Thyroid gland (tissue), 4 donors: ENCODE results near the gene USP36. TPM values are rescaled to one million over a fixed set of nuclear protein-coding genes. Genes with fewer than 3 reads are reported as not detected.
A peak's percentile ranks its signal among the peaks of the same experiment; 100 is the strongest.

Source experiments
- DNase-seq, 2 donors: peaks; one replicate each; pipeline ENCODE4 v3.0.0-alpha.2; 2019
- H3K27ac ChIP-seq, 3 donors: fragments of 200-600 bp; sonication (generic); 1 replicate in 2 of 3; 2 replicates in 1 of 3; pipeline ENCODE4 v1.5.1; 2016 to 2019; ENCODE audit warnings: mild to moderate bottlenecking in 1 of 3, moderate library complexity in 1 of 3
- H3K27me3 ChIP-seq: fragments of 200-600 bp; sonication (generic); one replicate; pipeline ENCODE4 v1.5.1; 2019
- H3K36me3 ChIP-seq, 2 donors: fragments of 200-600 bp; sonication (generic); one replicate each; pipeline ENCODE4 v1.5.1; 2016 to 2019
- H3K4me1 ChIP-seq, 2 donors: fragments of 200-600 bp; sonication (generic); one replicate each; pipeline ENCODE4 v1.5.1; 2017 to 2019
- H3K4me3 ChIP-seq, 3 donors: fragments of 200-600 bp; sonication (generic); replicated peaks in 1 of 3; 1 replicate in 2 of 3; 2 replicates in 1 of 3; pipeline ENCODE4 v1.5.1; 2016; ENCODE audit warnings: mild to moderate bottlenecking in 1 of 3
- H3K9me3 ChIP-seq: fragments of 200-600 bp; sonication (generic); one replicate; pipeline ENCODE4 v1.5.1; 2017
- CTCF ChIP-seq, 6 experiments: fragments of 200-600 bp in 3 of 6; fragments of 450-650 bp in 3 of 6; sonication (generic) in 3 of 6; IDR thresholded peaks; one replicate each; pipeline ENCODE4 v1.5.1; 2016 to 2019; ENCODE audit warnings: antibody characterized with exemption in 6 of 6, mild to moderate bottlenecking in 2 of 6, inconsistent platforms in 1 of 6, moderate library complexity in 1 of 6
- POLR2A ChIP-seq, 2 donors: fragments of 450-650 bp; IDR thresholded peaks; one replicate each; pipeline ENCODE4 v1.6.1; 2017; ENCODE audit warnings: antibody characterized with exemption in 2 of 2, mild to moderate bottlenecking in 2 of 2, moderate library complexity in 1 of 2
- WGBS, 2 donors: methylation state at CpG; one replicate each; pipeline ENCODE4 v1.1.5; 2017; 5-methylcytosine and 5-hydroxymethylcytosine counted together
- intact Hi-C: fragments of 100-400 bp; cut with DNase I; formaldehyde crosslinking; loops from one replicate; pipeline ENCODE4 v1.15.1; 2023
- total RNA-seq, 4 donors: library from RNA; depleted of rRNA; stranded (reverse); fragments of >200 nt; gene quantifications; one replicate each; pipeline ENCODE4 v1.2.3, GENCODE V29; 2016

The USP36 gene
- total RNA-seq, 4 donors from 2014 or later: 33.9 to 61.5 (median 46.6) TPM

- no peak for TF ChIP-seq CTCF (IDR thresholded peaks at IDR 0.05)
- TF ChIP-seq POLR2A (IDR thresholded peaks at IDR 0.05): no peak
- Histone ChIP-seq H3K27ac (no peak overlapping the region), H3K4me3 (no peak overlapping the region), H3K9me3 (no peaks in the 10 kb centered on the region), H3K27me3 (no peaks in the 10 kb centered on the region), H3K4me1 (no peaks in the 10 kb centered on the region), H3K36me3 (peaks cover 80 to 82% of the 10 kb centered on the region in 2 donors)
- intact Hi-C loops: no loop called here
- no peak for DNase-seq
- 89 to 92% methylated on average over 13 to 14 of the region's 14 CpGs for WGBS, 2 donors
These were observed 18.1 kb downstream of the USP36 start for GRCh38 chr17:78822552-78822951.

- no peak overlapping the region for H3K4me3 ChIP-seq
- H3K4me1 ChIP-seq: no peaks in the 10 kb centered on the region
- intact Hi-C loops: no loop called here
- peaks cover 80 to 82% of the 10 kb centered on the region in 2 donors for H3K36me3 ChIP-seq
- no peaks in the 10 kb centered on the region for H3K27me3 ChIP-seq
- DNase-seq: no peak
- 95 to 99% methylated on average over 8 of the region's 8 CpGs for WGBS, 2 donors
- H3K27ac ChIP-seq: no peak overlapping the region
- no peaks in the 10 kb centered on the region for H3K9me3 ChIP-seq
- no peak for TF ChIP-seq CTCF (IDR thresholded peaks at IDR 0.05)
- no peak for TF ChIP-seq POLR2A (IDR thresholded peaks at IDR 0.05)
These were observed 18.7 kb downstream of the USP36 start for GRCh38 chr17:78821961-78822360.

- Histone ChIP-seq H3K27me3 (no peaks in the 10 kb centered on the region), H3K4me1 (no peaks in the 10 kb centered on the region), H3K27ac (no peak overlapping the region), H3K9me3 (no peaks in the 10 kb centered on the region), H3K36me3 (peaks cover 75 to 77% of the 10 kb centered on the region in 2 donors), H3K4me3 (no peak overlapping the region)
- intact Hi-C loops: no loop called here
- WGBS, 2 donors: 92 to 94% methylated on average over 13 of the region's 13 CpGs
- TF ChIP-seq CTCF (IDR thresholded peaks at IDR 0.05) (no peak), POLR2A (IDR thresholded peaks at IDR 0.05) (no peak)
- no peak for DNase-seq
These were observed 19.8 kb downstream of the USP36 start for GRCh38 chr17:78820841-78821240.

- no peaks in the 10 kb centered on the region for H3K27me3 ChIP-seq
- H3K4me1 ChIP-seq: no peaks in the 10 kb centered on the region
- no peak for TF ChIP-seq POLR2A (IDR thresholded peaks at IDR 0.05)
- no peak for TF ChIP-seq CTCF (IDR thresholded peaks at IDR 0.05)
- H3K9me3 ChIP-seq: no peaks in the 10 kb centered on the region
- DNase-seq: no peak
- H3K36me3 ChIP-seq: peaks cover 73 to 77% of the 10 kb centered on the region in 2 donors
- peak overlapping the region in 1 of 3 donors; percentile 29 for H3K27ac ChIP-seq
- intact Hi-C loops: no loop called here
- H3K4me3 ChIP-seq: no peak overlapping the region
- 96% methylated on average over 17 to 18 of the region's 18 CpGs for WGBS, 2 donors
These were observed 20.5 kb downstream of the USP36 start for GRCh38 chr17:78819806-78820792.

- H3K4me1 ChIP-seq: no peaks in the 10 kb centered on the region
- H3K9me3 ChIP-seq: no peaks in the 10 kb centered on the region
- H3K36me3 ChIP-seq: peaks cover 74 to 80% of the 10 kb centered on the region in 2 donors
- intact Hi-C loops: no loop called here
- TF ChIP-seq CTCF (IDR thresholded peaks at IDR 0.05): no peak
- TF ChIP-seq POLR2A (IDR thresholded peaks at IDR 0.05): no peak
- DNase-seq: no peak
- H3K27ac ChIP-seq: peak overlapping the region in 2 of 3 donors; percentile 29 to 69
- H3K4me3 ChIP-seq: no peak overlapping the region
- WGBS, 2 donors: 72 to 88% methylated on average over 8 of the region's 8 CpGs
- no peaks in the 10 kb centered on the region for H3K27me3 ChIP-seq
These were observed 21.2 kb downstream of the USP36 start for GRCh38 chr17:78819402-78819801.
